GM18907 (cell line): ENCODE data around the gene PARP11.

Source experiments
- ATAC-seq: cut with Tn5 transposase; IDR thresholded peaks from one replicate; pipeline ENCODE4 v1.9.1; 2021; ENCODE audit warnings: mild to moderate bottlenecking, moderate library complexity; ENCODE audit not compliant: unreplicated experiment

The PARP11 gene

GRCh38 chr12:3827301-3828000, 45.7 kb downstream of the PARP11 start:
- no peak for ATAC-seq

- ATAC-seq: no peak
Measured at GRCh38 chr12:3821441-3821840, 51.8 kb downstream of the PARP11 start.

GRCh38 chr12:3820122-3820521, 53.1 kb downstream of the PARP11 start:
- ATAC-seq: no peak

- no peak for ATAC-seq
Measured at GRCh38 chr12:3816266-3816665, 56.9 kb downstream of the PARP11 start.

- ATAC-seq: no peak
Measured at GRCh38 chr12:3815094-3815766, 58.0 kb downstream of the PARP11 start.

GRCh38 chr12:3810540-3810939, 62.7 kb downstream of the PARP11 start:
- ATAC-seq: no peak

- no peak for ATAC-seq
Measured at GRCh38 chr12:3810016-3810370, 63.2 kb downstream of the PARP11 start.

GRCh38 chr12:3809357-3810015, 63.7 kb downstream of the PARP11 start:
- no peak for ATAC-seq

- ATAC-seq: no peak
Measured at GRCh38 chr12:3805077-3805476, 68.1 kb downstream of the PARP11 start.

- ATAC-seq: no peak
Measured at GRCh38 chr12:3803865-3804472, 69.2 kb downstream of the PARP11 start.

- ATAC-seq: no peak
Measured at GRCh38 chr12:3802721-3803120, 70.5 kb downstream of the PARP11 start.

GRCh38 chr12:3797531-3798048, 75.6 kb downstream of the PARP11 start:
- ATAC-seq: no peak

GRCh38 chr12:3795492-3796133, 77.6 kb downstream of the PARP11 start:
- no peak for ATAC-seq

- ATAC-seq: no peak
Measured at GRCh38 chr12:3795066-3795465, 78.1 kb downstream of the PARP11 start.

GRCh38 chr12:3792623-3793288, 80.4 kb downstream of the PARP11 start:
- no peak for ATAC-seq

- ATAC-seq: no peak
Measured at GRCh38 chr12:3791256-3791874, 81.8 kb downstream of the PARP11 start.

GRCh38 chr12:3790642-3791041, 82.6 kb downstream of the PARP11 start:
- ATAC-seq: no peak

- no peak for ATAC-seq
Measured at GRCh38 chr12:3789838-3790237, 83.4 kb downstream of the PARP11 start.

GRCh38 chr12:3777206-3777809, 95.9 kb downstream of the PARP11 start:
- no peak for ATAC-seq
